SK-N-SH treated with all-trans-retinoic acid at 6 μM for 48 hours (cell line): ENCODE measurements around the gene PPY.

Experiments
- ARNTL ChIP-seq: fragments of 450-650 bp; formaldehyde crosslinking; IDR thresholded peaks from 2 replicates; pipeline ENCODE4 v1.5.0; 2020; ENCODE audit warnings: low read depth, mild to moderate bottlenecking, moderate library complexity, borderline replicate concordance
- BACH2 ChIP-seq: fragments of 250-450 bp; sonication (Bioruptor Pico); IDR thresholded peaks from 2 replicates; pipeline ENCODE4 v1.9.0; 2021; ENCODE audit warnings: mild to moderate bottlenecking, borderline replicate concordance
- CSDC2 ChIP-seq: fragments of 250-450 bp; sonication (Bioruptor Pico); IDR thresholded peaks from 2 replicates; pipeline ENCODE4 v1.5.0; 2020; ENCODE audit warnings: mild to moderate bottlenecking, moderate library complexity
- ESRRG ChIP-seq: fragments of 250-450 bp; sonication (Bioruptor Pico); IDR thresholded peaks from 2 replicates; pipeline ENCODE4 v1.6.1; 2021; ENCODE audit warnings: mild to moderate bottlenecking
- ISL1 ChIP-seq: fragments of 250-450 bp; sonication (Bioruptor Pico); IDR thresholded peaks from 2 replicates; pipeline ENCODE4 v2.1.2; 2022; ENCODE audit warnings: mild to moderate bottlenecking, moderate library complexity
- OSR1 ChIP-seq: fragments of 250-450 bp; sonication (Bioruptor Pico); IDR thresholded peaks from 2 replicates; pipeline ENCODE4 v1.8.0; 2022; ENCODE audit warnings: moderate library complexity, mild to moderate bottlenecking, inconsistent platforms
- SNAI2 ChIP-seq: fragments of 250-450 bp; sonication (Bioruptor Pico); IDR thresholded peaks from 2 replicates; pipeline ENCODE4 v1.5.0; 2020; ENCODE audit warnings: mild to moderate bottlenecking, moderate library complexity
- ZC3H10 ChIP-seq: fragments of 250-450 bp; sonication (Bioruptor Pico); IDR thresholded peaks from 2 replicates; pipeline ENCODE4 v1.5.1; 2021; ENCODE audit warnings: mild to moderate bottlenecking, moderate library complexity
- ZFP3 ChIP-seq: fragments of 250-450 bp; sonication (Bioruptor Pico); IDR thresholded peaks from 2 replicates; pipeline ENCODE4 v1.5.0; 2020; ENCODE audit warnings: mild to moderate bottlenecking, moderate library complexity
- ZFP30 ChIP-seq: fragments of 450-650 bp; formaldehyde crosslinking; IDR thresholded peaks from 2 replicates; pipeline ENCODE4 v1.5.0; 2022; ENCODE audit warnings: mild to moderate bottlenecking, moderate library complexity
- ZNF70 ChIP-seq: fragments of 450-650 bp; formaldehyde crosslinking; IDR thresholded peaks from 2 replicates; pipeline ENCODE4 v1.5.0; 2020; ENCODE audit warnings: mild to moderate bottlenecking, moderate library complexity
- TF ChIP-seq, protein P1 (sequence below): fragments of 250-450 bp; sonication (Bioruptor Pico); IDR thresholded peaks from 2 replicates; pipeline ENCODE4 v1.8.0; 2021; ENCODE audit warnings: low read depth, mild to moderate bottlenecking, moderate library complexity, borderline replicate concordance
- TF ChIP-seq, protein P2 (sequence below): fragments of 250-450 bp; sonication (Bioruptor Pico); IDR thresholded peaks from 2 replicates; pipeline ENCODE4 v1.5.0; 2020; ENCODE audit warnings: mild to moderate bottlenecking, moderate library complexity

DNA sequence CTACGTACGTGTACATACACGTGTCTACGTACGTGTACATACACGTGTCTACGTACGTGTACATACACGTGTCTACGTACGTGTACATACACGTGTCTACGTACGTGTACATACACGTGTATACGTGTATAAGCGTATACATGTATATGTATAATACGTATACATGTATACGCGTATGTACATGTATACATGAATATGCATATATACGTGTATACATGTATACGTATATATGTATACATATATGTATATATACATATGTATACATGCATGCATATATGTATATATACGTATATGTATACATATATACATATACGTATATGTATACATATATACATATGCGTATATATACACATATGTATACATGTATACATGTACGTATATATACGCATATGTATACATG lies 33.6 kb upstream of the PPY start:
- no peak for TF ChIP-seq BACH2 (CRISPR knock-in tag)
- no peak for TF ChIP-seq OSR1 (CRISPR knock-in tag)
- TF ChIP-seq ZFP30, result no peak
- no peak for TF ChIP-seq ZNF70 (CRISPR knock-in tag)
- no peak for TF ChIP-seq ZC3H10 (CRISPR knock-in tag)
- TF ChIP-seq, protein P1, sequence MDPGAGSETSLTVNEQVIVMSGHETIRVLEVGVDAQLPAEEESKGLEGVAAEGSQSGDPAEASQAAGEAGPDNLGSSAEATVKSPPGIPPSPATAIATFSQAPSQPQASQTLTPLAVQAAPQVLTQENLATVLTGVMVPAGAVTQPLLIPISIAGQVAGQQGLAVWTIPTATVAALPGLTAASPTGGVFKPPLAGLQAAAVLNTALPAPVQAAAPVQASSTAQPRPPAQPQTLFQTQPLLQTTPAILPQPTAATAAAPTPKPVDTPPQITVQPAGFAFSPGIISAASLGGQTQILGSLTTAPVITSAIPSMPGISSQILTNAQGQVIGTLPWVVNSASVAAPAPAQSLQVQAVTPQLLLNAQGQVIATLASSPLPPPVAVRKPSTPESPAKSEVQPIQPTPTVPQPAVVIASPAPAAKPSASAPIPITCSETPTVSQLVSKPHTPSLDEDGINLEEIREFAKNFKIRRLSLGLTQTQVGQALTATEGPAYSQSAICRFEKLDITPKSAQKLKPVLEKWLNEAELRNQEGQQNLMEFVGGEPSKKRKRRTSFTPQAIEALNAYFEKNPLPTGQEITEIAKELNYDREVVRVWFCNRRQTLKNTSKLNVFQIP (CRISPR knock-in tag), result no peak
- TF ChIP-seq ZFP3 (CRISPR knock-in tag), result no peak
- TF ChIP-seq ESRRG (CRISPR knock-in tag), result no peak
- TF ChIP-seq SNAI2 (CRISPR knock-in tag), result no peak
- TF ChIP-seq, protein P2, sequence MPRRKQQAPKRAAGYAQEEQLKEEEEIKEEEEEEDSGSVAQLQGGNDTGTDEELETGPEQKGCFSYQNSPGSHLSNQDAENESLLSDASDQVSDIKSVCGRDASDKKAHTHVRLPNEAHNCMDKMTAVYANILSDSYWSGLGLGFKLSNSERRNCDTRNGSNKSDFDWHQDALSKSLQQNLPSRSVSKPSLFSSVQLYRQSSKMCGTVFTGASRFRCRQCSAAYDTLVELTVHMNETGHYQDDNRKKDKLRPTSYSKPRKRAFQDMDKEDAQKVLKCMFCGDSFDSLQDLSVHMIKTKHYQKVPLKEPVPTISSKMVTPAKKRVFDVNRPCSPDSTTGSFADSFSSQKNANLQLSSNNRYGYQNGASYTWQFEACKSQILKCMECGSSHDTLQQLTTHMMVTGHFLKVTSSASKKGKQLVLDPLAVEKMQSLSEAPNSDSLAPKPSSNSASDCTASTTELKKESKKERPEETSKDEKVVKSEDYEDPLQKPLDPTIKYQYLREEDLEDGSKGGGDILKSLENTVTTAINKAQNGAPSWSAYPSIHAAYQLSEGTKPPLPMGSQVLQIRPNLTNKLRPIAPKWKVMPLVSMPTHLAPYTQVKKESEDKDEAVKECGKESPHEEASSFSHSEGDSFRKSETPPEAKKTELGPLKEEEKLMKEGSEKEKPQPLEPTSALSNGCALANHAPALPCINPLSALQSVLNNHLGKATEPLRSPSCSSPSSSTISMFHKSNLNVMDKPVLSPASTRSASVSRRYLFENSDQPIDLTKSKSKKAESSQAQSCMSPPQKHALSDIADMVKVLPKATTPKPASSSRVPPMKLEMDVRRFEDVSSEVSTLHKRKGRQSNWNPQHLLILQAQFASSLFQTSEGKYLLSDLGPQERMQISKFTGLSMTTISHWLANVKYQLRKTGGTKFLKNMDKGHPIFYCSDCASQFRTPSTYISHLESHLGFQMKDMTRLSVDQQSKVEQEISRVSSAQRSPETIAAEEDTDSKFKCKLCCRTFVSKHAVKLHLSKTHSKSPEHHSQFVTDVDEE (CRISPR knock-in tag), result no peak
- TF ChIP-seq ISL1, result no peak
- no peak for TF ChIP-seq ARNTL (CRISPR knock-in tag)
- TF ChIP-seq CSDC2 (CRISPR knock-in tag), result no peak
